ENCODE results near the gene TSPAN8. TPM values are rescaled to one million over a fixed set of nuclear protein-coding genes. Genes with fewer than 3 reads are reported as not detected.

Gene TSPAN8
- total RNA-seq, 1 experiment from 2014 or later: 4.2 TPM

DNA sequence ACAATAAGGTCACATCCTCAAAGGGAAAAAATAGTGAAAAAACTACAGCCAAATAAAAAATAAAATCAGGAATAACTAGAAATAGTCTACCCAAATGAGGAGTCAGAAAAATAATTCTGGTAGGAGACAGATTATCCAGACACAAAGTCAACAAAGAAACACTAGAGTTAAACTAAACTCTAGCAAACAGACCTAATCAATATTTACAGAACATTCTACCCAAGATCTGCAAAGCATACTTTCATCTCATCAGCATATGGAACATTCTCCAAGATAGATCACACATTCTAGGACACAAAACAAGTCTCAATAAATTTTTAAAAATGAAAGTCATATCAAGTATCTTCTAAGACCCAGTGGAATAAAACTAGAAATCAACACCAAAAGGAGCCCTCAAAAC is 20.4 kb upstream of the TSPAN8 start:
- Histone ChIP-seq H3K36me3 (ENCODE audit: control insufficient read depth, insufficient read depth, low read length) (no peaks in the 10 kb centered on the region), H3K9me3 (ENCODE audit: control insufficient read depth, insufficient read depth, low read depth, low read length) (no peaks in the 10 kb centered on the region), H3K27me3 (ENCODE audit: control insufficient read depth, insufficient read depth, low read length) (no peaks in the 10 kb centered on the region), H3K4me3 (ENCODE audit: low read depth in 2 of 2, low read length in 2 of 2) (no peak overlapping the region), H3K4me1 (ENCODE audit: control insufficient read depth, insufficient read depth, low read length) (no peaks in the 10 kb centered on the region), H3K27ac (ENCODE audit: low read length) (no peak overlapping the region)
- DNase-seq (ENCODE audit: low read depth, low spot score): no peak
- ChIA-PET POLR2A (no interaction called here), CTCF (no interaction called here)
- BruUV-seq (replicated peaks): no TSS peak
- ATAC-seq: no peak
- in situ Hi-C loops (cut with HindIII; ENCODE audit: low pct_unique_long_range_greater_than_20kb, low sequenced_read_pairs) (no loop called here), intact Hi-C loops (cut with micrococcal nuclease; ENCODE audit: unreplicated experiment) (no loop called here)
- TF ChIP-seq TCF7L2 (IDR thresholded peaks at IDR 0.05; ENCODE audit: low read depth, low read length) (no peak), POLR2AphosphoS5 (IDR thresholded peaks at IDR 0.05; ENCODE audit: low read depth, low read length) (no peak), SIN3A (IDR thresholded peaks at IDR 0.05; ENCODE audit: borderline replicate concordance, insufficient read depth, low read depth, low read length) (no peak)
- TF ChIP-seq, protein P1, sequence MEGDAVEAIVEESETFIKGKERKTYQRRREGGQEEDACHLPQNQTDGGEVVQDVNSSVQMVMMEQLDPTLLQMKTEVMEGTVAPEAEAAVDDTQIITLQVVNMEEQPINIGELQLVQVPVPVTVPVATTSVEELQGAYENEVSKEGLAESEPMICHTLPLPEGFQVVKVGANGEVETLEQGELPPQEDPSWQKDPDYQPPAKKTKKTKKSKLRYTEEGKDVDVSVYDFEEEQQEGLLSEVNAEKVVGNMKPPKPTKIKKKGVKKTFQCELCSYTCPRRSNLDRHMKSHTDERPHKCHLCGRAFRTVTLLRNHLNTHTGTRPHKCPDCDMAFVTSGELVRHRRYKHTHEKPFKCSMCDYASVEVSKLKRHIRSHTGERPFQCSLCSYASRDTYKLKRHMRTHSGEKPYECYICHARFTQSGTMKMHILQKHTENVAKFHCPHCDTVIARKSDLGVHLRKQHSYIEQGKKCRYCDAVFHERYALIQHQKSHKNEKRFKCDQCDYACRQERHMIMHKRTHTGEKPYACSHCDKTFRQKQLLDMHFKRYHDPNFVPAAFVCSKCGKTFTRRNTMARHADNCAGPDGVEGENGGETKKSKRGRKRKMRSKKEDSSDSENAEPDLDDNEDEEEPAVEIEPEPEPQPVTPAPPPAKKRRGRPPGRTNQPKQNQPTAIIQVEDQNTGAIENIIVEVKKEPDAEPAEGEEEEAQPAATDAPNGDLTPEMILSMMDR (IDR thresholded peaks at IDR 0.05): no peak
- TF ChIP-seq, protein P2, sequence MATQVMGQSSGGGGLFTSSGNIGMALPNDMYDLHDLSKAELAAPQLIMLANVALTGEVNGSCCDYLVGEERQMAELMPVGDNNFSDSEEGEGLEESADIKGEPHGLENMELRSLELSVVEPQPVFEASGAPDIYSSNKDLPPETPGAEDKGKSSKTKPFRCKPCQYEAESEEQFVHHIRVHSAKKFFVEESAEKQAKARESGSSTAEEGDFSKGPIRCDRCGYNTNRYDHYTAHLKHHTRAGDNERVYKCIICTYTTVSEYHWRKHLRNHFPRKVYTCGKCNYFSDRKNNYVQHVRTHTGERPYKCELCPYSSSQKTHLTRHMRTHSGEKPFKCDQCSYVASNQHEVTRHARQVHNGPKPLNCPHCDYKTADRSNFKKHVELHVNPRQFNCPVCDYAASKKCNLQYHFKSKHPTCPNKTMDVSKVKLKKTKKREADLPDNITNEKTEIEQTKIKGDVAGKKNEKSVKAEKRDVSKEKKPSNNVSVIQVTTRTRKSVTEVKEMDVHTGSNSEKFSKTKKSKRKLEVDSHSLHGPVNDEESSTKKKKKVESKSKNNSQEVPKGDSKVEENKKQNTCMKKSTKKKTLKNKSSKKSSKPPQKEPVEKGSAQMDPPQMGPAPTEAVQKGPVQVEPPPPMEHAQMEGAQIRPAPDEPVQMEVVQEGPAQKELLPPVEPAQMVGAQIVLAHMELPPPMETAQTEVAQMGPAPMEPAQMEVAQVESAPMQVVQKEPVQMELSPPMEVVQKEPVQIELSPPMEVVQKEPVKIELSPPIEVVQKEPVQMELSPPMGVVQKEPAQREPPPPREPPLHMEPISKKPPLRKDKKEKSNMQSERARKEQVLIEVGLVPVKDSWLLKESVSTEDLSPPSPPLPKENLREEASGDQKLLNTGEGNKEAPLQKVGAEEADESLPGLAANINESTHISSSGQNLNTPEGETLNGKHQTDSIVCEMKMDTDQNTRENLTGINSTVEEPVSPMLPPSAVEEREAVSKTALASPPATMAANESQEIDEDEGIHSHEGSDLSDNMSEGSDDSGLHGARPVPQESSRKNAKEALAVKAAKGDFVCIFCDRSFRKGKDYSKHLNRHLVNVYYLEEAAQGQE (IDR thresholded peaks at IDR 0.05; ENCODE audit: insufficient read depth in 1 of 2, low read depth in 2 of 2, low read length in 1 of 2): no peak

DNA sequence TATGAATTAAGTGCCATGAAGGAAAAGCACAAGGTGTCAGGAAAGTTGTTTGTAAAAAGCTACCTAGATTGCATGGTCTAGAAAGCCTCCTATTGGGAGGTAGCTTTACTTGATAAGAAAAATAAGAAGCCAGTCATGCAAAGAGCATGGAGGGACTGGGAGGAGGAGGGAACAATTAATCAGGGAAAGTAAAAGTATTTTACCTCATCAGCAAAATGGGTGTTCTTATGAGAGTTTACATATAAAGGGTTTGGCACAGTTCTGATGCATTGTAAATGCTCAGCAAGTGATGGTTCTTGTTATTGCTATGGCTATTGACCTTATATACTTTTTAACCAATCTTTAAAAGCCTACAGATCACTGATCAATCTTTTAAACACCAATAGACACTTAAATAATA is 17.0 kb upstream of the TSPAN8 start:
- BruUV-seq (replicated peaks): no TSS peak
- H3K9me3 ChIP-seq (ENCODE audit: control insufficient read depth, insufficient read depth, low read depth, low read length): no peaks in the 10 kb centered on the region

More for the DNA sequence above, 17.0 kb upstream of the TSPAN8 start:
- in situ Hi-C loops (cut with HindIII; ENCODE audit: low pct_unique_long_range_greater_than_20kb, low sequenced_read_pairs): no loop called here
- ATAC-seq (no peak), DNase-seq (ENCODE audit: low read depth, low spot score) (no peak)
- H3K36me3 ChIP-seq (ENCODE audit: control insufficient read depth, insufficient read depth, low read length): no peaks in the 10 kb centered on the region
- CTCF ChIA-PET: no interaction called here
- no peaks in the 10 kb centered on the region for H3K27me3 ChIP-seq (ENCODE audit: control insufficient read depth, insufficient read depth, low read length)
- no peak overlapping the region for H3K4me3 ChIP-seq (ENCODE audit: low read depth in 2 of 2, low read length in 2 of 2)
- intact Hi-C loops (cut with micrococcal nuclease; ENCODE audit: unreplicated experiment): no loop called here
- H3K4me1 ChIP-seq (ENCODE audit: control insufficient read depth, insufficient read depth, low read length): no peaks in the 10 kb centered on the region
- no peak overlapping the region for H3K27ac ChIP-seq (ENCODE audit: low read length)
- no peak for TF ChIP-seq TCF7L2 (IDR thresholded peaks at IDR 0.05; ENCODE audit: low read depth, low read length)
- TF ChIP-seq, protein P1 (IDR thresholded peaks at IDR 0.05): no peak
- no peak for TF ChIP-seq SIN3A (IDR thresholded peaks at IDR 0.05; ENCODE audit: borderline replicate concordance, insufficient read depth, low read depth, low read length)
- TF ChIP-seq, protein P2 (IDR thresholded peaks at IDR 0.05; ENCODE audit: insufficient read depth in 1 of 2, low read depth in 2 of 2, low read length in 1 of 2): no peak
- no peak for TF ChIP-seq POLR2AphosphoS5 (IDR thresholded peaks at IDR 0.05; ENCODE audit: low read depth, low read length)
- POLR2A ChIA-PET: no interaction called here
